ENCODE data around the gene LASP1. TPM values are rescaled to one million over a fixed set of nuclear protein-coding genes. Genes with fewer than 3 reads are reported as not detected.

The LASP1 gene
- total RNA-seq, 2 experiments from 2014 or later = 48.6 to 110 TPM

DNA sequence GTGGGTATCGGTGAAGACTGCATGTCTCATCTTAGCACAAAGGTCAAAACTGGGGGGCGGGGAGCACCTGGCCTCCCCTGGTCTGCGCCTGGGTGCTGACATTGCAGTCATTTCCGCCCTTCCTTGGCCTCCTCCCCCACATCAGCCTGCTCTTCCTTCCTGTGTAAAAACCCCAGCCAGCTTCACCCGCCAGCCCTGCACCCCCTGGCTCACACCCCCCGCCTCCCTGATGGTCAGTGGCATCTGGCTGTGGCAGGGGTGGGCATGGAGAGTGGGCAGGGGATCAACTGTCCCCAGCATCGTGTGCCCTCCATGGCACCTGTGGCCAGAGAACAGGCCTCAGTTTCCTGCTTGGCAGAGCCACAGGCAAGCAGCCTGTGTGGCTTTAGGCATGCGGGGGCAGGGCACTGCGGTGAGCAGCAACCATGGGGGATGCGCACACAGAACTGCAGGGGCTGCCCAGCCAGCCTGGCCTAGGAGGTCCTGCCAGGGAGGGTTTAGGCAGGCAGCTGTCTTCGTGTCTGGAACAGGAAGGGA is 29.0 kb downstream of the LASP1 start:
- DNase-seq (ENCODE audit: low spot score) = peak; percentile 88
- H3K4me2 ChIP-seq (ENCODE audit: low read length) = peak overlapping the region; percentile 72
- peak overlapping the region; percentile 83 for H3K27ac ChIP-seq (ENCODE audit: low read depth, low read length, poor library complexity, severe bottlenecking)
- intact Hi-C loops (cut with micrococcal nuclease; ENCODE audit: unreplicated experiment) = loop anchor here (2.0 kb wide), 1 partner anchor 30 kb away; no protein-coding TSS in a partner anchor
- no peaks in the 10 kb centered on the region for H3K9me2 ChIP-seq (ENCODE audit: insufficient read depth, low read length)
- H3K4me1 ChIP-seq (ENCODE audit: insufficient read depth, low read length, poor library complexity, severe bottlenecking) = peaks cover 33% of the 10 kb centered on the region
- H3K79me2 ChIP-seq (ENCODE audit: insufficient read depth, low read depth, low read length) = no peaks in the 10 kb centered on the region; the same call in 1 of the 2 replicates
- POLR2A ChIA-PET = interaction anchor here (0.7 to 2.1 kb wide), 4 partner anchors 12 to 55 kb away, joined by 3 to 9 read pairs (median 3); no protein-coding TSS in a partner anchor
- H3K36me3 ChIP-seq (ENCODE audit: insufficient read depth, low read length) = peaks cover 78% of the 10 kb centered on the region
- no peaks in the 10 kb centered on the region for H4K20me1 ChIP-seq (ENCODE audit: insufficient read depth, low read length)
- H3K4me3 ChIP-seq (ENCODE audit: low read depth, low read length, poor library complexity, severe bottlenecking) = peak overlapping the region; percentile 41
- H3K9me3 ChIP-seq (ENCODE audit: low read length) = no peaks in the 10 kb centered on the region
- TF ChIP-seq CTCF (conservative IDR thresholded peaks at IDR 0.05; ENCODE audit: low read length) = no peak
- no peak for TF ChIP-seq EZH2phosphoT487 (IDR thresholded peaks at IDR 0.05; ENCODE audit: borderline replicate concordance, low read depth, low read length)
- CTCF ChIA-PET (ENCODE audit: unreplicated experiment) = interaction anchor here (0.6 to 1.1 kb wide), 2 partner anchors 29 to 78 kb away, joined by 3 read pairs; partner anchors contain the start of gene LASP1
- BruUV-seq (replicated peaks) = no TSS peak
- peak overlapping the region; percentile 28; the same call in 1 of the 2 replicates for H2AFZ ChIP-seq (ENCODE audit: low read length)

GRCh38 chr17:38899421-38899820 is 29.6 kb downstream of the LASP1 start:
- H3K4me1 ChIP-seq (ENCODE audit: insufficient read depth, low read length, poor library complexity, severe bottlenecking) = peaks cover 33% of the 10 kb centered on the region
- intact Hi-C loops (cut with micrococcal nuclease; ENCODE audit: unreplicated experiment) = loop anchor here (2.0 kb wide), 1 partner anchor 31 kb away; no protein-coding TSS in a partner anchor
- H3K4me2 ChIP-seq (ENCODE audit: low read length) = peak overlapping the region; percentile 72
- peak overlapping the region; percentile 28; the same call in 1 of the 2 replicates for H2AFZ ChIP-seq (ENCODE audit: low read length)
- peak overlapping the region; percentile 83 for H3K27ac ChIP-seq (ENCODE audit: low read depth, low read length, poor library complexity, severe bottlenecking)
- H3K36me3 ChIP-seq (ENCODE audit: insufficient read depth, low read length) = peaks cover 78% of the 10 kb centered on the region
- no peaks in the 10 kb centered on the region for H4K20me1 ChIP-seq (ENCODE audit: insufficient read depth, low read length)
- no peaks in the 10 kb centered on the region for H3K9me3 ChIP-seq (ENCODE audit: low read length)
- peaks cover under 1% of the 10 kb centered on the region; the same call in 1 of the 2 replicates for H3K79me2 ChIP-seq (ENCODE audit: insufficient read depth, low read depth, low read length)
- H3K9me2 ChIP-seq (ENCODE audit: insufficient read depth, low read length) = no peaks in the 10 kb centered on the region
- H3K4me3 ChIP-seq (ENCODE audit: low read depth, low read length, poor library complexity, severe bottlenecking) = peak overlapping the region; percentile 41
- DNase-seq (ENCODE audit: low spot score) = no peak
- TF ChIP-seq CTCF (conservative IDR thresholded peaks at IDR 0.05; ENCODE audit: low read length) (no peak), EZH2phosphoT487 (IDR thresholded peaks at IDR 0.05; ENCODE audit: borderline replicate concordance, low read depth, low read length) (no peak)
- no TSS peak for BruUV-seq (replicated peaks)
- CTCF ChIA-PET (ENCODE audit: unreplicated experiment) = interaction anchor here (1.1 kb wide), 1 partner anchor 30 kb away, joined by 3 read pairs; the partner anchor contains the start of gene LASP1
- POLR2A ChIA-PET = interaction anchor here (0.7 to 0.8 kb wide), 3 partner anchors 18 to 48 kb away, joined by 3 read pairs; no protein-coding TSS in a partner anchor
